AML-193 (cell line): ENCODE data around the gene ZNF787.
A peak's percentile ranks its signal among the peaks of the same experiment; 100 is the strongest.

Experiments
- DNase-seq, 2 experiments: peaks; one replicate each; lab custom pipeline; 2025; lab: John Stamatoyannopoulos, UW

The ZNF787 gene

DNA sequence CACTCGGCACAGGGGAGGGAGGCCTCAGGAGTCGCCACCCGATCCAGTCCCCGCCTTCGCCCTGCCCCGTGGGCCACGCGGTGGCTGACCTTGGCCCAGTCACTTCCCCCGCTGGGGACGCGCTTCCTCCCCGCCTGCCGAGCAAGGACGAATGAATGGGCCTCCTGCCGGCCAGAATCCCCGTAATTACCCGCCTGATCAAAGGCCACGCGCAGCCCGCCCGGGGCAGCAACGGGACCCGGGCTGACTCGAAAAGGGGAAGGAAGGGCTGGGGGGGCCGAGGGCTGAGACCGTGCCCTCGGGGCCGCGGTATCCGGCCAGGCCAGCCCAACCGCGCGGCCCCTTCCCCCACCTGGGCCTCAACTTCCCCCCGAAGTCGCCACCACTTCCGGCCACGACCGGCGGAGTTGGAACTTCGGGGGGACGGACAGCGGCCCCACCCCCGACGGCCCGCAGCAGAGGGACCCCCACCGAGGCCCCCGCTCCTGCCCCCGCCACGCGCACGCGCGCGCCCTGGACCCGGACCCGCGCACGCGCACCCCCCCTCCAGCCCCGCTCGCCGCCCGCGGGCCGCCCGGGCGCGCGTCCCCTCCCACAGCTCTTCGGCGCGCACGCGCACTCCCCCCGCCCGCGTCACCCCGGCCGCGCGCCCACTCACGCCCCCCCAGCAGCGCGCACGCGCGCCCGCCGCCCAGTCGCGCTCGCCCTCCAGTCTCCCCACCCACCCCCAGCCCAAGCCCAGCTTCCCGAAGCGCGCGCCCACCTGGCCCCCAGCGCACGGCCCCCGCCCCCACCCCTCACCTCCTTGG lies 520 bp downstream of the ZNF787 start:
- DNase-seq = peak; percentile 83 to 87

DNA sequence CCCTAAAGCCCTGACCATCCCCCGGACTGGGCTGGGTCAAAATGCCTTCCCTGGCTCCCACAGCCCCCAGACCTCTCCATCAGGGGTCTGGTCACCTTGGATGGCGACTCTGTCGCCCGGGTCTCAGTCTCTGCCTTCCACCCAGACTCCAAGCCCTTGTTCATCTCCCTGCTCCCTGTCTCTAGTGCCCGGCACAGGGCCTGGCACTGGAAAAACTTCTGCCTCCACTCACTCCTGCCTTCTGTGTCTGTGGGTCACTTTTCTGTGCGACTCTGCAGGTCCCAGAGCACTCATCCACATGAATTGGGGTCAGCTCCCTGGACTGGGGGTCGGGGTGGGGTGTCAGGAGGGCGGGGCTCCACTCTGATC lies 1.1 kb downstream of the ZNF787 start:
- no peak for DNase-seq

DNA sequence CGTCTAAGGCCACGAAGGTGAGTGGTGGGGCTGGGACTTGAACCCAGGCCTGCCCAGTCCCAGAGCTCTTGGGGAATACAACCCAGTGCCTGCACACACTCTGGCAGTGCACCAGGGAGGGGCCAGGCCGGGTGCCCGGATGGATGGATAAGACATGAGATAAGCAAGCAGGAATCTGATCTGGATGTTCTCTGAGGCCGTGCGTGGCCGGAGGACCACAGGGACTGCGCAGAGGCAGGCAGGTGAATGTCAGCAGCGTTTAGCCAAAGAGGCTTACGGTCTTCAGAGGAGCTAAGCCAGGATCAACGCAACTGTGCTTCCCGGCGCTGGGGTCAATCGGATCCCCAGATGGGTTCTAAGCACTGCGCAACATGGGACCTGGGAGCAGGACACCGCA lies 1.5 kb downstream of the ZNF787 start:
- DNase-seq = no peak

GRCh38 chr19:56118666-56119581 lies 2.2 kb downstream of the ZNF787 start:
- DNase-seq = peak in 1 of 2 experiments; percentile 4

DNA sequence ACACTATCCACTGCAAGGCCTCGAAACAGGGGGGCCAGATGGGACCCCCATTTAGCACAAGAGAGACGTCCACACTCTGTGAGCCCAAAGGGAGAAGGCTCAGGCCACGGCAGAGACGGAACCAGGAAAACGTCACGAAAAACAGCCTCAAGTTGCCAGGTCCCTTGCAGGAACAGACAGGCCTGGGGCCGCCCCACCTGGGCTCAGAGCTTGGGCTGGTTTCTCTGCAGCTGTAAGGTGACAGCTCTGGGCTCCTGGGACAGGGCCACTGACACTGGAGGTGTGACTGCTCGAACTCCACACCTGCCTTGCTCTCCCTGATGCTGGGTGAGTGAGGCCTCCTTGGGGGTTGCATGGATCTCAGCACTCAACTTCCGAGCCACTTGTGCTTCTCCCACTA lies 3.2 kb downstream of the ZNF787 start:
- DNase-seq = no peak

DNA sequence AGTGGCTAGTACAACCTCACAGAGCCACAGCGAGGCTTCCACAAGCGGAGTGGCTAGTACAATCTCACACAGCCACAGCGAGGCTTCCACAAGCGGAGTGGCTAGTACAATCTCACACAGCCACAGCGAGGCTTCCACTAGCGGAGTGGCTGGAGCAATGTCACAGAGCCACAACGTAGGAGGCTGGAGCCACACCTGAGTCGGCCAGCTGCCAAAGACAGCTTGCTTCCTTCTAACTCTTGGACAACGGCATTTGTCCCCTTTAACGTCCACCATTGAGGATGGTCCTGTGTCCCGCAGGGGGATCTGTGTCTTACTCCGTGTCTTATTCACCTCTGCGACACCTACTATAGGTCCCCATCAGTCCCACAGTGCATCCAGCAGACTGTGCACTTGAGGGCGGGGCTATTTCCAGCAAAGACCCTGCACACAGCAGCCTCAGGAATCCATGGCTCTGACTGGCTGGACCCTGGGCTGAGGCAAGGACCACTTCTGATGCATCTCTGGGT lies 3.7 kb downstream of the ZNF787 start:
- DNase-seq = no peak

DNA sequence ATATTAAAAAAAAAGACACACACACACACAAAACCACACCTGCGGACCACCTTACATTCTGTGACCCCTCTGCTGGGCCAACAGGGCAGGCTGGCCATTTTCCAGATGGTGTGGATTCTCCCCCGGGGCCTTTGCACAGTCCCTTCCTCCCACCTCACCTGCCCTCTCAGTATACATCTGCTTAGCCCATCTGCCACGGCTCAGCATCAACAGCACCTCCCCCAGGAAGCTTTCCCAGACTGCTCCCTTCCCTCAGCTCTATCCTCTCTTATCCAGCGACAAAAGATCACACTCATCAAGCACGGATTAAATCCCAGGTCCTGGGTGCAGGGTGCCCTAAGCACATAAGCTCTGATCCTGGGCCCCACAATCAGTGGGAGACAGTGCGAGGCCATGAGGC lies 4.5 kb downstream of the ZNF787 start:
- DNase-seq = no peak

DNA sequence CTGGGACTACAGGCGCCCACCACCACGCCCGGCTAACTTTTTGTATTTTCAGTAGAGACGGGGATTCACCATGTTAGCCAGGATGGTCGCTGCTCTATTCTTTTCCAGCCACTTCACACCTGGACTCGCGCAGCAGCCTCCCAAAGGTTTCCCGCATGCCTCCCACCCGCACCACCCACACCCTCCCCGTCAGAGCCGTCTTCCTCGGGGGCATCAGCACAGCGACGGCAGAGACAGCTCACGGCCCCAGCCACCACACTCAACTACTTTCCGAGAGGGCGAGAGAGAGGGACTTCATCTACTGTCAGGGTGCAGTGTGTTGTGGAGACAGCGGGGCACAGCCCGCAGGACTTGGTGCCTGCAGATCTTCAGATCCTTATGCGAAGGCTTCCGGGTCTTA lies 5.6 kb downstream of the ZNF787 start:
- DNase-seq = no peak

DNA sequence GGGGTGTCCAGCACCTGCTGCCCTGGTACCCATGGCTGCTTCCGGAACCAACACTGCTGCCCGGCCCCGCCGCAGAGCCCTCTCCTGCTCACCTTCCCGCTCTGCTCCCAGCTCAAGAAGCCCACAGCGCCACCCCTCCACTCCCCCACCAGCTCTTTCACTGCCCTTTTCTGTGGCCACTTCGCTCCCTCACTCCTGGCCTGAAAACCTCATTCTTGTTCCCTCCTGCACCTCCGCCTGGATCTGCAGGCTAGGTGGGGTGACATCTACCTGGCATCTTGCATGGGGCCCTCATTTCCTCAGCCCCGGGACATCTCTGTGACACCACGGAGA lies 6.4 kb downstream of the ZNF787 start:
- no peak for DNase-seq

GRCh38 chr19:56114051-56114777 lies 6.9 kb downstream of the ZNF787 start:
- no peak for DNase-seq

DNA sequence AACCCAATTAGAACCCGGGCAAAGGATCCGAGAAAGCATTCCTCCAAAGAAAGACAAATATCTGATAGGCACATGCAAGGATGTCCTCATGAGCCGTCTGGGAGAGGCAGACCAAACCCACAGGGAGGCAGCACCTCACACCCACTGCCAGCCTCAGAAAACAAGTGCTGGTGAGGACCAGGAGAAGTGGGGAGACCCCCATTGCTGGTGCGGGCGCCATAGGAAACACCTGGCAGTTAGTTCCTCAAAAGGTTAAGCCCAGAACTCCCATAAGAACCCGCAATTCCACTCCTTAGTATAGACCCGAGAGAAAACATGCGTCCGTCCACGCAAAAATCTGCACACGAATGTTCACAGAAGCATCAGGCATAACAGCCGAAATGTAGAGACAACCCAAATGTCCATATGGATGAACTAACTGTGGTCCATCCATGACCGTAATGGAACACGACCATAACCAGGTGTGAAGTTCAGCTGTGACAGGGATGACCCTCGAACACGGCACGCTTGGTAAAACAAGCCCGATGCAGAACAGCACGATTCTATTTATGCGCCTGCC lies 7.9 kb downstream of the ZNF787 start:
- no peak for DNase-seq

GRCh38 chr19:56112313-56112709 lies 8.8 kb downstream of the ZNF787 start:
- no peak for DNase-seq

- no peak for DNase-seq
Observed at GRCh38 chr19:56111601-56112312, 9.3 kb downstream of the ZNF787 start.

DNA sequence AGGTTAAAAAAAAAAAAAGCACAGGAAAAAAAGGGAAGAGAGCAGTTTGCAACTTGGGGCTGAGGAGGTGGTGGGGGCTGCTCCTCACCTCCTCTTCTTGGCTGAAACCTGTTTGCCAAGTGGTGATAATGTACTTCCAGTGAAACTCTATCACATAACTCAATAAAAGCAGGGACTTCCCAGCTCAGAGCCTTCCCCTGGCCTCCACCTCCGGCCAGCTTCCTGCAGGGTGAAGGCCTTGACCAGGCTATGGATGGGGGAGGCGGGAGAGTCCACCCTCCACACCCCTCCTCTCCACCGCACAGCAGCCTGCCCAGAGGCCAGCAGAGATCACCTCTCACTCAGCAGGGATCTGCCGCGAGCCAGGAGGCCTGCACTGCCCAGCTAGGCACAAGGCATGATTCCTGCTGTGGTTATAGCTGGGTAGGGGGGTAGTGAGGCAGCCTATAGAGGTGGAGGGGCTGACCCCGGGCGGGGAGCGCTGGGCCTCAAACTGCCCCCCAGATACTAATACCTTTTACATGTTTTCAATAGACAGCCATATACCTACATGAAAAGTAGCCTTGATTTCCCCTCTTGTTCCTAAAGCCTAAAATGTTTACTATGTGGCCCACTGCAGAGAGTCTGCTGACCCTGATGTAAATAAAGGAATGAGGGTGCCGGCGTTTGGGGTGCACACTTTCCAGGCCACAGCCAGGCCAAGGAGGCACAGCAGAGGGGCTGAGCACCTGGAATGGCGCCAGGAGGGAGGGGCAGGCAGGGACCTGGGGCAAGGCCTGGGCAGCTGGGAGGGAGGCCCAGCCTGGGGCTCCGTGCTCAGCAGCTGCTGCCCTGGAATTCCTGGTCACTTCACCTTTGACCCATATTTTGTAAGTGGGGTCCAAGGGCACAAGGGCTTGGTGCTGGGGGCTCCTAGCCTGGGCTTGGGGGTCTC lies 10.3 kb downstream of the ZNF787 start:
- no peak for DNase-seq

GRCh38 chr19:56109226-56109625 lies 11.9 kb downstream of the ZNF787 start:
- no peak for DNase-seq

DNA sequence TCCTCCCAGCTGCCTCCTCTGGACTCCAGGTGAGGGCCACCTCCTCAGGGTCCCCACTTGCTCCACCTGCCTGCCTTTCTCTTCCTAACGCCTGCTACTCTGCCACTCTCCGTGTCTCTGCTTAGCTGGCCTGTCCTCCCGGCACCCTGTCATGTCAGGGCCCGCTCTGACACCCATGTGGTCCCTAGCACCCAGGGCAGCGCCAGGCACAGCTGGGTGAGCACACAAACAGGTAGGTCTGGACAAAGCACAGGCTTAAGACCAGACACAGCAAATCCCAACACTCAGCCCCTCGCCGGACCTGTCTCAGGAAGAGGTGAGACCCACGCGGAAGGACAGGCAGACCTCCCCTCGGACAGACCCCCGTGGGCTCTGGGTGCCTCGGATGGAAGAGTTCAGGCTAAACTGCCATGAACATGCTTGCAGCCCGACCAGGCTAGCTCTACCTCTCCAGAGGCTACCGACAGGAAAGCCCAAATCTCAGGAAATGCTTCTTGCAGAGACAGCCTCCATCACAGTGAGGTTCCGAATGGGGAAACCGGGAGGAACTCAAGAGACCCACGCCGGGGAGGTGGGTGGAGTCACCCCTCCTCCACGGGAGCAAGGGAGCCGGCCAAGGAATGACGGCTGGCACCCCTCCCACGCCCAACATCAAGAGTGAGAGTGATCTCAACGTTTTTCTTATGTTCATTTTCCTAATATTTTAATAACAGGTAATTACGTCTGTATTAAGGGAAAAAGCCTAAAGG lies 12.5 kb downstream of the ZNF787 start:
- DNase-seq = no peak

DNA sequence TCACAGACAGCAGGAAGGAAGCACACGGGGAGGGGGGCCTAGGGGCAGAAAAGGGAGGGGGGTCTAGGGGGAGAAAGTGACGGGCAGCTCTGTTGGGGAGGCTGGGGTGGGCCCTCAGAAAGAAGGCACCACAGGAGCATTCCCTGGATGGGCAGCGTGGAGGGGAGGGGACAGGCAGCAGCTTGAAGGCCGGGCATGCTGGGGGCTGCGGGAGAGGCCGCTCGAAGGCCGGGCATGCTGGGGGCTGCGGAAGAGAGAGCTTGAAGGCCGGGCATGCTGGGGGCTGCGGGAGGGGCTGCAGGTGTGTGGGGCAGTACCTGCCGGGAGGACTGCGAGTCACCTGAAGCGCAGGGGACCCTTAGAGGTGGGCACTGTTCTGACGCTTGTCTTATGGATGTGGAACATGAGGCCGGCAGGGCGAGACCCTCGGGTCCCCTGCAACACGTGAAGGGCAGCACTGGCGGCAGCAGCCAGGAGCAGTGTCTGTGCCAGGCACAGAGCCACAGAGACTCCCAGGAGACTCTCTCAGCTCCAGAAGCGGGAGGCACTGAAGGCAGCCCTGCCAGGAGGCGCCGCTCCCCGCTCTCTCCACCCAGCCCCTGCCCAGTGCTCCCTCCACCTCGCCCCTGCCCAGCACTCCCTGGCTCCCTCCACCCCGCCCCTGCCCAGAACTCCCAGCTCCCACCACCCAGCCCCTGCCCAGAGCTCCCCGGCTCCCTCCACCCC lies 13.3 kb downstream of the ZNF787 start:
- no peak for DNase-seq

DNA sequence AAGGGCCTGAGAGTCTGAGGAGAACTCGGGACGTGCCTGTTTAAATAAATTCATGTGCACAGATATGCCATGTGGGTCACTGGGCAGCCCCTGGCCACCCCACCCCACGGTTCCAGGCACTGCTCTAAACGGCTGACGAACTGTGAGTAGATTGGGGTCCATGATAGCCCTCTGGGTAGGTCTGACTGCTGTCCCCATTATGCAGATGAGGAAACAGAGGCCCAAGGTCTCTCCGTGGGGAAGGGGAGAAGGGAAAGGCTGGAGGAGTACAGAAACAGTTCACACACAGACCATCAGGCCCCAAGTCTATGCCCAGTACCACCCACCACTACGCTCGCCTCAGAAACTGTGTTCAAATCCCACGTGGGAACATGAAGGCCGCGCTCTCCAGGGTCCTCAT lies 14.1 kb downstream of the ZNF787 start:
- no peak for DNase-seq

DNA sequence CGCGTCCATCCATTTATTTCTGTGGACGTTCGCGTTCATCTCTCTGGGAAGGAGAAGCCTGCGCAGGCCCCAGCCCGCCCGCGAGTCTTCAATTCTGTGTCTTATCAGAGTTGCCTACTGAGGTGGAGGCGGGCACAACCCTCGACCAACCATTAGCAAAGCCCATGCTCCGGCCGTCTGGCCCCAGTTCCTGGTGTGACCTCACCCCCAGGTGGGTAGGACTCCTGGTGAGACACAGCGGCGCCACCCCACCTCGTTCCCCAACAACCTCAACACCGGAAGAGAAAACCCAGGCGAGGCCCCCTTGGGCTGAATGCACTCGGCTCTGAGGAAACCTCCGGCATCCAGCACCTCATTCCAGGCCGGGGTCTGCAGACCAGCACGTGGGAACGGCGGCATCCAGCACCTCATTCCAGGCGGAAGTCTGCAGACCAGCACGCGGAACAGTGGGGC lies 14.7 kb downstream of the ZNF787 start:
- DNase-seq = no peak
